ENCODE results near the gene U2SURP.

DNA sequence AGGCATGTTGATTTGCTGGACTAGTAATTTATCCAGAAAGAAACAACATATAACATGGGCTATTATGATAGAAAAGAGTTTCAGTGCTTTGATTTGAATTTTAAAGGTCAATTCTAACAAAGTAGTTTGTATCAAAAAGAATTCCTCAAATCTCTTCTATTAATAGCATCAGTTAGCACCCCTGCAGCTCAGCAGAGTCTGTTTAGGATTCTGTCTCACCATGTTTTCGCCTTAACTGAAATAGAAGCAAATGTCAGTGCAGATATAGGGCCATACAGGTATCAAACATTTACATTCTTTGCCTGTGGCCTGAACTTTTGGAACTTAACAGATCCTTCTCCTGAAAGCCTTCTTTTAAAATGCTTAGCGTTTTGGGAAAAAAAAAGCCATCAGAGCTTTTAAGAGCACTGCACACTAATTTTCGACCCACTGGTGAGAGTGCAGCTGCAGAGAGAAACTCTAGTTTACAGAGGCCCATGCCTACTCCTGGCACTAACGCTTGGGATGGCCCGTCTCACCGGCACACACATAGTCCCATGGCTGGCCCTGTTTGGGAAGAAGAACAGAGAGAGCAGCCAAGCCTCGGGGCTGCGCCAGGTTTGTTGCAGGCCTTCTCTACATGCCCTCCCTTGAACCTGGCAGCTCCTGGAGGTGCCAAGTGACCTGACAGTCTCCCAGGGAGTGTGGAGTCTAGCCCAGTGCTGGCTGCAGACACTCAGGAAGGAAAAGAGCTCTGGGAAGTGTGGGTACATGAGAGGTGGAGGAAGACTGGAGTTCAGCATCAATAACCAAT, 28.0 kb upstream of the U2SURP start:
- TF ChIP-seq SP1 (IDR thresholded peaks at IDR 0.05; ENCODE audit: low read depth), result no peak
- TF ChIP-seq, protein P1, sequence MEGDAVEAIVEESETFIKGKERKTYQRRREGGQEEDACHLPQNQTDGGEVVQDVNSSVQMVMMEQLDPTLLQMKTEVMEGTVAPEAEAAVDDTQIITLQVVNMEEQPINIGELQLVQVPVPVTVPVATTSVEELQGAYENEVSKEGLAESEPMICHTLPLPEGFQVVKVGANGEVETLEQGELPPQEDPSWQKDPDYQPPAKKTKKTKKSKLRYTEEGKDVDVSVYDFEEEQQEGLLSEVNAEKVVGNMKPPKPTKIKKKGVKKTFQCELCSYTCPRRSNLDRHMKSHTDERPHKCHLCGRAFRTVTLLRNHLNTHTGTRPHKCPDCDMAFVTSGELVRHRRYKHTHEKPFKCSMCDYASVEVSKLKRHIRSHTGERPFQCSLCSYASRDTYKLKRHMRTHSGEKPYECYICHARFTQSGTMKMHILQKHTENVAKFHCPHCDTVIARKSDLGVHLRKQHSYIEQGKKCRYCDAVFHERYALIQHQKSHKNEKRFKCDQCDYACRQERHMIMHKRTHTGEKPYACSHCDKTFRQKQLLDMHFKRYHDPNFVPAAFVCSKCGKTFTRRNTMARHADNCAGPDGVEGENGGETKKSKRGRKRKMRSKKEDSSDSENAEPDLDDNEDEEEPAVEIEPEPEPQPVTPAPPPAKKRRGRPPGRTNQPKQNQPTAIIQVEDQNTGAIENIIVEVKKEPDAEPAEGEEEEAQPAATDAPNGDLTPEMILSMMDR (IDR thresholded peaks at IDR 0.05 in 2 of 3, conservative IDR thresholded peaks at IDR 0.05 in 1 of 3; ENCODE audit: borderline replicate concordance in 1 of 3, insufficient read depth in 1 of 3, low read depth in 2 of 3, low read length in 2 of 3), result no peak
- TF ChIP-seq, protein P2, sequence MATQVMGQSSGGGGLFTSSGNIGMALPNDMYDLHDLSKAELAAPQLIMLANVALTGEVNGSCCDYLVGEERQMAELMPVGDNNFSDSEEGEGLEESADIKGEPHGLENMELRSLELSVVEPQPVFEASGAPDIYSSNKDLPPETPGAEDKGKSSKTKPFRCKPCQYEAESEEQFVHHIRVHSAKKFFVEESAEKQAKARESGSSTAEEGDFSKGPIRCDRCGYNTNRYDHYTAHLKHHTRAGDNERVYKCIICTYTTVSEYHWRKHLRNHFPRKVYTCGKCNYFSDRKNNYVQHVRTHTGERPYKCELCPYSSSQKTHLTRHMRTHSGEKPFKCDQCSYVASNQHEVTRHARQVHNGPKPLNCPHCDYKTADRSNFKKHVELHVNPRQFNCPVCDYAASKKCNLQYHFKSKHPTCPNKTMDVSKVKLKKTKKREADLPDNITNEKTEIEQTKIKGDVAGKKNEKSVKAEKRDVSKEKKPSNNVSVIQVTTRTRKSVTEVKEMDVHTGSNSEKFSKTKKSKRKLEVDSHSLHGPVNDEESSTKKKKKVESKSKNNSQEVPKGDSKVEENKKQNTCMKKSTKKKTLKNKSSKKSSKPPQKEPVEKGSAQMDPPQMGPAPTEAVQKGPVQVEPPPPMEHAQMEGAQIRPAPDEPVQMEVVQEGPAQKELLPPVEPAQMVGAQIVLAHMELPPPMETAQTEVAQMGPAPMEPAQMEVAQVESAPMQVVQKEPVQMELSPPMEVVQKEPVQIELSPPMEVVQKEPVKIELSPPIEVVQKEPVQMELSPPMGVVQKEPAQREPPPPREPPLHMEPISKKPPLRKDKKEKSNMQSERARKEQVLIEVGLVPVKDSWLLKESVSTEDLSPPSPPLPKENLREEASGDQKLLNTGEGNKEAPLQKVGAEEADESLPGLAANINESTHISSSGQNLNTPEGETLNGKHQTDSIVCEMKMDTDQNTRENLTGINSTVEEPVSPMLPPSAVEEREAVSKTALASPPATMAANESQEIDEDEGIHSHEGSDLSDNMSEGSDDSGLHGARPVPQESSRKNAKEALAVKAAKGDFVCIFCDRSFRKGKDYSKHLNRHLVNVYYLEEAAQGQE (IDR thresholded peaks at IDR 0.05; ENCODE audit: low read depth), result no peak
- no peak for TF ChIP-seq RAD21 (IDR thresholded peaks at IDR 0.05; ENCODE audit: low read depth)
- TF ChIP-seq JUND (IDR thresholded peaks at IDR 0.05), result no peak
- TF ChIP-seq EZH2phosphoT487 (IDR thresholded peaks at IDR 0.05; ENCODE audit: borderline replicate concordance), result no peak
- no peak for TF ChIP-seq POLR2AphosphoS5 (IDR thresholded peaks at IDR 0.05; ENCODE audit: low read depth, low read length)
- TF ChIP-seq POLR2A (IDR thresholded peaks at IDR 0.05; ENCODE audit: borderline replicate concordance, extremely low read depth, insufficient read depth, insufficient read length), result no peak
- TF ChIP-seq YY1 (IDR thresholded peaks at IDR 0.05; ENCODE audit: extremely low read depth, insufficient replicate concordance, low read depth, low read length), result no peak
- TF ChIP-seq EZH2 (IDR thresholded peaks at IDR 0.05), result no peak
- TF ChIP-seq, protein P3, sequence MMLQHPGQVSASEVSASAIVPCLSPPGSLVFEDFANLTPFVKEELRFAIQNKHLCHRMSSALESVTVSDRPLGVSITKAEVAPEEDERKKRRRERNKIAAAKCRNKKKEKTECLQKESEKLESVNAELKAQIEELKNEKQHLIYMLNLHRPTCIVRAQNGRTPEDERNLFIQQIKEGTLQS (IDR thresholded peaks at IDR 0.05), result no peak
- no peak for TF ChIP-seq TCF7L2 (IDR thresholded peaks at IDR 0.05; ENCODE audit: borderline replicate concordance, extremely low read depth, insufficient read depth, insufficient read length)

Measured in HCT116 (cell line).